ENCODE data around the gene HOXA9. TPM values are rescaled to one million over a fixed set of nuclear protein-coding genes. Genes with fewer than 3 reads are reported as not detected.
A peak's percentile ranks its signal among the peaks of the same experiment; 100 is the strongest.

HOXA9 gene
- total RNA-seq, 1 experiment from 2014 or later, result 91.0 TPM

- TF ChIP-seq ATF3 (IDR thresholded peaks at IDR 0.05) (no peak), MAX (IDR thresholded peaks at IDR 0.05) (peak; percentile 65; the same call in 1 of the 2 replicates), FOSL1 (IDR thresholded peaks at IDR 0.05; ENCODE audit: low read depth) (no peak), EZH2phosphoT487 (IDR thresholded peaks at IDR 0.05; ENCODE audit: borderline replicate concordance) (no peak)
Measured at GRCh38 chr7:27179503-27180430, 14.4 kb upstream of the HOXA9 start (continued).

GRCh38 chr7:27179030-27179429, 13.7 kb upstream of the HOXA9 start:
- H2AFZ ChIP-seq (ENCODE audit: low read depth, low read length, poor library complexity, severe bottlenecking), result peak overlapping the region; percentile 83
- RAD21 ChIA-PET (ENCODE audit: low non-redundant PET in 1 of 2, low total read pairs in 2 of 2, uncharacterized antibody in 2 of 2, unreplicated experiment in 2 of 2), result no interaction called here
- no peaks in the 10 kb centered on the region for H3K36me3 ChIP-seq (ENCODE audit: control insufficient read depth in 1 of 2, insufficient read depth in 2 of 2, low read length in 2 of 2)
- H3K79me2 ChIP-seq (ENCODE audit: insufficient read depth, low read length), result peaks cover 20% of the 10 kb centered on the region
- DNase-seq (ENCODE audit: low read depth, low spot score) (no peak), ATAC-seq (no peak)
- H3K9me2 ChIP-seq (ENCODE audit: insufficient read depth), result no peaks in the 10 kb centered on the region
- H3K4me3 ChIP-seq (replicated peaks in 1 of 2; ENCODE audit: low read depth in 1 of 2, low read length in 2 of 2), result peak overlapping the region; percentile 43 to 56
- BruUV-seq (replicated peaks), result no TSS peak
- no peaks in the 10 kb centered on the region for H4K20me1 ChIP-seq (ENCODE audit: insufficient read depth)
- peak overlapping the region; percentile 65 for H3K9ac ChIP-seq (ENCODE audit: low read length)
- H3K27me3 ChIP-seq (ENCODE audit: insufficient read depth, low read length), result no peaks in the 10 kb centered on the region
- POLR2A ChIA-PET, result no interaction called here
- intact Hi-C loops (cut with micrococcal nuclease), result no loop called here
- no peak overlapping the region for H3K27ac ChIP-seq (ENCODE audit: low read depth, low read length)
- TF ChIP-seq CBX3 (IDR thresholded peaks at IDR 0.05; ENCODE audit: low read depth) (no peak), EZH2 (IDR thresholded peaks at IDR 0.05) (no peak), YY1 (IDR thresholded peaks at IDR 0.05; ENCODE audit: extremely low read depth, insufficient replicate concordance, low read depth, low read length) (no peak), POLR2A (IDR thresholded peaks at IDR 0.05; ENCODE audit: borderline replicate concordance, extremely low read depth, insufficient read depth, insufficient read length) (no peak), EZH2phosphoT487 (IDR thresholded peaks at IDR 0.05; ENCODE audit: borderline replicate concordance) (no peak), ELF1 (IDR thresholded peaks at IDR 0.05; ENCODE audit: borderline replicate concordance, low read depth) (no peak), REST (IDR thresholded peaks at IDR 0.05; ENCODE audit: low read depth) (no peak), SRF (IDR thresholded peaks at IDR 0.05; ENCODE audit: low read depth) (no peak), JUND (IDR thresholded peaks at IDR 0.05) (no peak), ZFX (IDR thresholded peaks at IDR 0.05) (no peak), ATF3 (IDR thresholded peaks at IDR 0.05) (no peak), MAX (IDR thresholded peaks at IDR 0.05) (no peak), EGR1 (IDR thresholded peaks at IDR 0.05; ENCODE audit: low read depth) (no peak), SP1 (IDR thresholded peaks at IDR 0.05; ENCODE audit: low read depth) (no peak), TCF7L2 (IDR thresholded peaks at IDR 0.05; ENCODE audit: borderline replicate concordance, extremely low read depth, insufficient read depth, insufficient read length) (no peak), POLR2AphosphoS5 (IDR thresholded peaks at IDR 0.05; ENCODE audit: low read depth, low read length) (no peak), CEBPB (IDR thresholded peaks at IDR 0.05; ENCODE audit: low read depth) (no peak)
- CTCF ChIA-PET, result interaction anchor here (1.3 to 2.5 kb wide), 12 partner anchors 10 to 1286 kb away, joined by 3 to 32 read pairs (median 6); partner anchors contain the start of gene HOXA13
- no peaks in the 10 kb centered on the region for H3K9me3 ChIP-seq (ENCODE audit: control insufficient read depth in 1 of 2, insufficient read depth in 1 of 2, low read depth in 1 of 2, low read length in 2 of 2)
- H3K4me1 ChIP-seq (ENCODE audit: control insufficient read depth in 1 of 2, insufficient read depth in 2 of 2, low read length in 2 of 2), result peaks cover 36 to 57% of the 10 kb centered on the region in 2 experiments
- peak overlapping the region; percentile 90 for H3K4me2 ChIP-seq (ENCODE audit: low read length)
